GM12878 (cell line): ENCODE results near the gene RAI2.

Experiments
- BHLHE40 ChIP-seq, 2 experiments: fragments of 450-650 bp in 1 of 2; IDR thresholded peaks; 2 replicates each; pipeline ENCODE4 v1.6.1; 2011 to 2017; ENCODE audit warnings: low read depth in 2 of 2, borderline replicate concordance in 1 of 2, improper control_type of control experiment in 1 of 2, low read length in 1 of 2, mild to moderate bottlenecking in 1 of 2
- CBX3 ChIP-seq: fragments of 200-600 bp; sonication (generic); IDR thresholded peaks from 2 replicates; pipeline ENCODE4 v1.6.1; 2016; ENCODE audit warnings: low read depth, borderline replicate concordance
- CEBPB ChIP-seq, 2 experiments: fragments of 150-350 bp in 1 of 2; IDR thresholded peaks; 2 replicates each; pipeline ENCODE4 v1.6.1; 2012 to 2014; ENCODE audit warnings: low read depth in 2 of 2, low read length in 2 of 2, borderline replicate concordance in 1 of 2, inconsistent platforms in 1 of 2
- CREB1 ChIP-seq: IDR thresholded peaks from 2 replicates; pipeline ENCODE4 v1.6.1; 2012; ENCODE audit warnings: low read depth, mild to moderate bottlenecking, inconsistent platforms
- EZH2 ChIP-seq: IDR thresholded peaks from 2 replicates; pipeline ENCODE4 v1.6.1; 2012; ENCODE audit warnings: low read depth, mild to moderate bottlenecking, control low read depth, inconsistent platforms, low read length, borderline replicate concordance; ENCODE audit not compliant: control insufficient read depth
- FOXM1 ChIP-seq: IDR thresholded peaks from 2 replicates; pipeline ENCODE4 v1.6.1; 2012; ENCODE audit warnings: low read depth, mild to moderate bottlenecking, inconsistent platforms, low read length, moderate library complexity
- POLR2A ChIP-seq: IDR thresholded peaks from 2 replicates; pipeline ENCODE4 v1.6.1; 2011; ENCODE audit warnings: low read depth, mild to moderate bottlenecking, low read length
- TAF1 ChIP-seq: IDR thresholded peaks from 2 replicates; pipeline ENCODE4 v1.6.1; 2011; ENCODE audit warnings: mild to moderate bottlenecking, low read depth, low read length, borderline replicate concordance
- YY1 ChIP-seq: IDR thresholded peaks from 2 replicates; pipeline ENCODE4 v1.6.1; 2011; ENCODE audit warnings: low read depth, mild to moderate bottlenecking, low read length
- TF ChIP-seq, protein P1 (sequence below), 3 experiments: IDR thresholded peaks in 2 of 3; conservative IDR thresholded peaks in 1 of 3; 2 replicates each; pipeline ENCODE4 v1.5.1; 2011; ENCODE audit warnings: low read depth in 3 of 3, low read length in 3 of 3, mild to moderate bottlenecking in 3 of 3, control low read depth in 2 of 3, moderate library complexity in 2 of 3, inconsistent platforms in 1 of 3, mixed read lengths in 1 of 3; ENCODE audit not compliant: control insufficient read depth in 2 of 3, insufficient read depth in 1 of 3; ENCODE audit errors: extremely low read depth in 1 of 3
- TF ChIP-seq, protein P2 (sequence below): IDR thresholded peaks from 2 replicates; pipeline ENCODE4 v1.6.1; 2011; ENCODE audit warnings: borderline replicate concordance, low read depth, mild to moderate bottlenecking, moderate library complexity, mixed read lengths, low read length; ENCODE audit not compliant: insufficient read depth; ENCODE audit errors: extremely low read length
- TF ChIP-seq, protein P3 (sequence below): IDR thresholded peaks from 2 replicates; pipeline ENCODE4 v1.6.1; 2012; ENCODE audit warnings: low read depth, low read length, improper control_type of control experiment
- TF ChIP-seq, protein P4 (sequence below): fragments of 450-650 bp; IDR thresholded peaks from 2 replicates; pipeline ENCODE4 v1.6.1; 2018; ENCODE audit warnings: mild to moderate bottlenecking, low read depth, moderate library complexity; ENCODE audit not compliant: partially characterized antibody

DNA sequence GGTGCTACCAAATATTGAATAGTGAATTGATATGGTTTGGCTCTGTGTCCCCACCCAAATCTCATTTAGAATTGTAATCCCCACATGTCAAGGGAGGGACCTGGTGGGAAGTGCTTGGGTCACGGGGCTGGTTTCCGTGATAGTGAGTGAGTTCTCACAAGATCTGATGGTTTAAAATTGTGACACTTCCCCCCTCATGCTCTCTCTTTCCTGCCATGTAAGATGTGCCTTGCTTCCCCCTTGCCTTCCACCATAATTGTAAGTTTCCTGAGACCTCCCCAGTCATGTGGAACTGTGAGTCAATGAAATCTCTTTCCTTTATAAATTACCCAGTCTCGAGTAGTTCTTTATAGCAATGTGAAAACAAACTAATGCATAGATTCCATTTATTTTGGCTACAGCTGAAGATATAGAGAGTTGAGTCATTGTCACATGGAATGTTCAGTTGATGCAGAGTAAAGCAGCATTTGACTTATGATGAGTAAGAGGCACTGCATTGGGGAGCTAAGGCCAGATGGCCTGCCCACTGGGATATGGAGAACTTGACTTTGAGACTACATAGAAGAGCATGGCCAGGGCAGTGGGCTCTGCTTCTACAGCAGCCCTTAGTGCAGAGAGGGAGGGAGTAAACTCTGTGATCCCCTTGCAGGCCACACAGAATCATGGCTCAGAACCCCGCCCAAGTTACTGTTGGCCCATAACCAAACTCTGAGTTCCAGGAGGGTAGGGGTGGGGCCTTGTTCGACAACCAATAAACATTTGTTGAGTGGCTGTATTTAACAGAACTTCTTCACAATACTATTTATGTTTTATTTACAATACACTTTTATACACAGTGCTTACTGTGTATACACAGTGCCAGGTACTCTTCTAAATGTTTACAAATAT is 34.2 kb downstream of the RAI2 start:
- no peak for TF ChIP-seq CEBPB (IDR thresholded peaks at IDR 0.05; ENCODE audit: borderline replicate concordance in 1 of 2, low read depth in 2 of 2, low read length in 2 of 2)
- TF ChIP-seq, protein P1, sequence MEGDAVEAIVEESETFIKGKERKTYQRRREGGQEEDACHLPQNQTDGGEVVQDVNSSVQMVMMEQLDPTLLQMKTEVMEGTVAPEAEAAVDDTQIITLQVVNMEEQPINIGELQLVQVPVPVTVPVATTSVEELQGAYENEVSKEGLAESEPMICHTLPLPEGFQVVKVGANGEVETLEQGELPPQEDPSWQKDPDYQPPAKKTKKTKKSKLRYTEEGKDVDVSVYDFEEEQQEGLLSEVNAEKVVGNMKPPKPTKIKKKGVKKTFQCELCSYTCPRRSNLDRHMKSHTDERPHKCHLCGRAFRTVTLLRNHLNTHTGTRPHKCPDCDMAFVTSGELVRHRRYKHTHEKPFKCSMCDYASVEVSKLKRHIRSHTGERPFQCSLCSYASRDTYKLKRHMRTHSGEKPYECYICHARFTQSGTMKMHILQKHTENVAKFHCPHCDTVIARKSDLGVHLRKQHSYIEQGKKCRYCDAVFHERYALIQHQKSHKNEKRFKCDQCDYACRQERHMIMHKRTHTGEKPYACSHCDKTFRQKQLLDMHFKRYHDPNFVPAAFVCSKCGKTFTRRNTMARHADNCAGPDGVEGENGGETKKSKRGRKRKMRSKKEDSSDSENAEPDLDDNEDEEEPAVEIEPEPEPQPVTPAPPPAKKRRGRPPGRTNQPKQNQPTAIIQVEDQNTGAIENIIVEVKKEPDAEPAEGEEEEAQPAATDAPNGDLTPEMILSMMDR (IDR thresholded peaks at IDR 0.05 in 2 of 3, conservative IDR thresholded peaks at IDR 0.05 in 1 of 3; ENCODE audit: control insufficient read depth in 2 of 3, extremely low read depth in 1 of 3, insufficient read depth in 1 of 3, low read depth in 3 of 3, low read length in 3 of 3): no peak
- TF ChIP-seq, protein P2, sequence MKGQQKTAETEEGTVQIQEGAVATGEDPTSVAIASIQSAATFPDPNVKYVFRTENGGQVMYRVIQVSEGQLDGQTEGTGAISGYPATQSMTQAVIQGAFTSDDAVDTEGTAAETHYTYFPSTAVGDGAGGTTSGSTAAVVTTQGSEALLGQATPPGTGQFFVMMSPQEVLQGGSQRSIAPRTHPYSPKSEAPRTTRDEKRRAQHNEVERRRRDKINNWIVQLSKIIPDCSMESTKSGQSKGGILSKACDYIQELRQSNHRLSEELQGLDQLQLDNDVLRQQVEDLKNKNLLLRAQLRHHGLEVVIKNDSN: no peak
- TF ChIP-seq, protein P3, sequence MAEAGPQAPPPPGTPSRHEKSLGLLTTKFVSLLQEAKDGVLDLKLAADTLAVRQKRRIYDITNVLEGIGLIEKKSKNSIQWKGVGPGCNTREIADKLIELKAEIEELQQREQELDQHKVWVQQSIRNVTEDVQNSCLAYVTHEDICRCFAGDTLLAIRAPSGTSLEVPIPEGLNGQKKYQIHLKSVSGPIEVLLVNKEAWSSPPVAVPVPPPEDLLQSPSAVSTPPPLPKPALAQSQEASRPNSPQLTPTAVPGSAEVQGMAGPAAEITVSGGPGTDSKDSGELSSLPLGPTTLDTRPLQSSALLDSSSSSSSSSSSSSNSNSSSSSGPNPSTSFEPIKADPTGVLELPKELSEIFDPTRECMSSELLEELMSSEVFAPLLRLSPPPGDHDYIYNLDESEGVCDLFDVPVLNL: no peak
- TF ChIP-seq, protein P4, sequence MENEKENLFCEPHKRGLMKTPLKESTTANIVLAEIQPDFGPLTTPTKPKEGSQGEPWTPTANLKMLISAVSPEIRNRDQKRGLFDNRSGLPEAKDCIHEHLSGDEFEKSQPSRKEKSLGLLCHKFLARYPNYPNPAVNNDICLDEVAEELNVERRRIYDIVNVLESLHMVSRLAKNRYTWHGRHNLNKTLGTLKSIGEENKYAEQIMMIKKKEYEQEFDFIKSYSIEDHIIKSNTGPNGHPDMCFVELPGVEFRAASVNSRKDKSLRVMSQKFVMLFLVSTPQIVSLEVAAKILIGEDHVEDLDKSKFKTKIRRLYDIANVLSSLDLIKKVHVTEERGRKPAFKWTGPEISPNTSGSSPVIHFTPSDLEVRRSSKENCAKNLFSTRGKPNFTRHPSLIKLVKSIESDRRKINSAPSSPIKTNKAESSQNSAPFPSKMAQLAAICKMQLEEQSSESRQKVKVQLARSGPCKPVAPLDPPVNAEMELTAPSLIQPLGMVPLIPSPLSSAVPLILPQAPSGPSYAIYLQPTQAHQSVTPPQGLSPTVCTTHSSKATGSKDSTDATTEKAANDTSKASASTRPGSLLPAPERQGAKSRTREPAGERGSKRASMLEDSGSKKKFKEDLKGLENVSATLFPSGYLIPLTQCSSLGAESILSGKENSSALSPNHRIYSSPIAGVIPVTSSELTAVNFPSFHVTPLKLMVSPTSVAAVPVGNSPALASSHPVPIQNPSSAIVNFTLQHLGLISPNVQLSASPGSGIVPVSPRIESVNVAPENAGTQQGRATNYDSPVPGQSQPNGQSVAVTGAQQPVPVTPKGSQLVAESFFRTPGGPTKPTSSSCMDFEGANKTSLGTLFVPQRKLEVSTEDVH: no peak
- TF ChIP-seq EZH2: no peak
- TF ChIP-seq POLR2A: no peak
- TF ChIP-seq FOXM1: no peak
- TF ChIP-seq CREB1: no peak
- TF ChIP-seq TAF1: no peak
- no peak for TF ChIP-seq YY1
- no peak for TF ChIP-seq BHLHE40 (IDR thresholded peaks at IDR 0.05; ENCODE audit: borderline replicate concordance in 1 of 2, low read depth in 2 of 2, low read length in 1 of 2)
- no peak for TF ChIP-seq CBX3
